ENCODE data around the gene FAM229A. TPM values are rescaled to one million over a fixed set of nuclear protein-coding genes. Genes with fewer than 3 reads are reported as not detected.

FAM229A gene
- total RNA-seq, 1 experiment from 2014 or later: 5.6 TPM

DNA sequence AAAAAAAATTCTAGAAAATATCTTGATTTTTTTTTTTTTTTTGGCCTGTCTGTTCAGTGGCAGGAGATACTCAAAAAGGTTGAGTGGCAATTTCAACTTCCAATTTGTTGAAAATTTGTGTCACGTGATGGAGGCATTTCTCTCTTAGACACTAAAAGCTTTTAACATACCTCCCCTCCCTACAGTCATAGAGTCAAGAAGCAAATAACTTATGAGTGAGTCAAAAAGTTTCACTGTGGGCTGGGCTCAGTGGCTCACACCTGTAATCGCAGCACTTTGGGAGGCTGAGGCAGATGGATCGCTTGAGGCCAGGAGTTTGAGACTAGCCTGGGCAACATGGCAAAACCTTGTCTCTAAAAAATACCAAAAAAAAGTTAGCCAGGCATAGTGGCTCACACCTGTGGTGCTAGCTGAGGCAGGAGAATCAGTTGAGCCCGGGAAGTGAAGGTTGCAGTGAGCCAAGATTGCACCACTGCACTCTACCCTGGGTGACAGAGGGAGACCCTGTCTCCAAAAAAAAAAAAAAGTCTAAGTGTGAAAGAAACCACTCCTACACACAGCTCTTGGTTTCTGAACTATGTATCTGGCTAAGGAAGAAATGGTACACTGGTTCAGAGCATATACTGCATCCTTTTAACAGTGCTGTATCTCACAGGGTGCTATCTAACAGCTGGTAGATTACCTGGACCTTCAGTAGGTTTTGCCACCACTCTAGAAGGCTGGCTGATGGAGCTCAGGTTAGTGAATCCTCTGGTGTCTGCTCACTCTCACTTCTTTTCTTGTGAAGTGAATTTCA lies 43.6 kb upstream of the FAM229A start:
- Histone ChIP-seq H2BK20ac (ENCODE audit: low read depth, low read length, poor library complexity, severe bottlenecking) (no peak overlapping the region), H2BK12ac (ENCODE audit: insufficient read length, low read depth, low read length) (no peak overlapping the region), H3K18ac (ENCODE audit: insufficient read length, low read depth, low read length) (no peak overlapping the region), H2BK120ac (ENCODE audit: low read depth, low read length, poor library complexity, severe bottlenecking) (no peak overlapping the region), H3K4ac (ENCODE audit: low read depth, low read length) (no peak overlapping the region), H3K79me1 (ENCODE audit: insufficient read depth, low read depth, low read length, poor library complexity, severe bottlenecking) (no peaks in the 10 kb centered on the region), H3K79me2 (ENCODE audit: insufficient read depth, low read length) (no peaks in the 10 kb centered on the region), H3K23ac (ENCODE audit: insufficient read length, low read depth, low read length) (no peak overlapping the region), H4K5ac (ENCODE audit: insufficient read length, low read depth, low read length) (no peak overlapping the region), H2BK15ac (ENCODE audit: low read depth, low read length) (no peak overlapping the region), H3K27ac (ENCODE audit: insufficient read length, low read depth, low read length) (no peak overlapping the region), H3K23me2 (ENCODE audit: insufficient read length, low read depth, low read length, poor library complexity, severe bottlenecking) (no peaks in the 10 kb centered on the region), H3K4me2 (ENCODE audit: insufficient read depth, insufficient read length, low read length) (no peak overlapping the region), H2AFZ (ENCODE audit: low read length) (no peak overlapping the region), H4K20me1 (ENCODE audit: control insufficient read depth, insufficient read depth, insufficient read length) (no peaks in the 10 kb centered on the region), H3K56ac (ENCODE audit: insufficient read length, low read depth, low read length) (no peak overlapping the region), H2BK5ac (ENCODE audit: insufficient read length, low read length) (no peak overlapping the region), H4K8ac (replicated peaks; ENCODE audit: insufficient read length, low read depth, low read length) (no peak overlapping the region), H3K9ac (ENCODE audit: extremely low read depth, insufficient read length, low read length) (no peak overlapping the region), H3T11ph (ENCODE audit: low read length) (no peak overlapping the region), H2AK5ac (ENCODE audit: insufficient read length, low read length) (no peak overlapping the region), H4K91ac (ENCODE audit: insufficient read length, low read depth, low read length) (no peak overlapping the region), H3K4me1 (ENCODE audit: insufficient read depth, low read length) (no peaks in the 10 kb centered on the region), H3K9me3 (ENCODE audit: control insufficient read depth, low read depth, low read length) (no peaks in the 10 kb centered on the region), H3K27me3 (ENCODE audit: insufficient read depth, low read length) (no peaks in the 10 kb centered on the region), H3K14ac (ENCODE audit: insufficient read depth, low read length) (no peak overlapping the region)
- Mint-ChIP-seq H3K36me3 (ENCODE audit: insufficient read depth in 1 of 3, low read depth in 3 of 3) (peaks cover 0 to 3% (median 0%) of the 10 kb centered on the region in 3 experiments; a peak in 1 of 7 replicates), H3K27me3 (ENCODE audit: low read depth) (no peaks in the 10 kb centered on the region), H3K9me3 (no peaks in the 10 kb centered on the region), H3K4me1 (peaks cover 2 to 7% of the 10 kb centered on the region in 2 experiments; a peak in 3 of 4 replicates), H3K27ac (no peak overlapping the region), H3K4me3 (no peak overlapping the region)
- no peak for DNase-seq
- TF ChIP-seq, protein P1, sequence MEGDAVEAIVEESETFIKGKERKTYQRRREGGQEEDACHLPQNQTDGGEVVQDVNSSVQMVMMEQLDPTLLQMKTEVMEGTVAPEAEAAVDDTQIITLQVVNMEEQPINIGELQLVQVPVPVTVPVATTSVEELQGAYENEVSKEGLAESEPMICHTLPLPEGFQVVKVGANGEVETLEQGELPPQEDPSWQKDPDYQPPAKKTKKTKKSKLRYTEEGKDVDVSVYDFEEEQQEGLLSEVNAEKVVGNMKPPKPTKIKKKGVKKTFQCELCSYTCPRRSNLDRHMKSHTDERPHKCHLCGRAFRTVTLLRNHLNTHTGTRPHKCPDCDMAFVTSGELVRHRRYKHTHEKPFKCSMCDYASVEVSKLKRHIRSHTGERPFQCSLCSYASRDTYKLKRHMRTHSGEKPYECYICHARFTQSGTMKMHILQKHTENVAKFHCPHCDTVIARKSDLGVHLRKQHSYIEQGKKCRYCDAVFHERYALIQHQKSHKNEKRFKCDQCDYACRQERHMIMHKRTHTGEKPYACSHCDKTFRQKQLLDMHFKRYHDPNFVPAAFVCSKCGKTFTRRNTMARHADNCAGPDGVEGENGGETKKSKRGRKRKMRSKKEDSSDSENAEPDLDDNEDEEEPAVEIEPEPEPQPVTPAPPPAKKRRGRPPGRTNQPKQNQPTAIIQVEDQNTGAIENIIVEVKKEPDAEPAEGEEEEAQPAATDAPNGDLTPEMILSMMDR (conservative IDR thresholded peaks at IDR 0.05): no peak
- WGBS (ENCODE audit: extremely low coverage, insufficient read length, low lambda C conversion rate): no CpG with 5 or more reads among the region's 4 CpGs
